ENCODE measurements around the gene DMTF1. TPM values are rescaled to one million over a fixed set of nuclear protein-coding genes. Genes with fewer than 3 reads are reported as not detected.
"Not testable (repeated sequence)": the region's sequence is repeated elsewhere in the genome, so short reads cannot be mapped to it uniquely, and the experiment has no call there.

The DMTF1 gene
- total and polyA plus RNA-seq, 10 of the 15 experiments (the other 5 are each of a cell fraction or from before 2014, with no cell fraction given), result 24.3 to 191 (median 72.0) TPM

DNA sequence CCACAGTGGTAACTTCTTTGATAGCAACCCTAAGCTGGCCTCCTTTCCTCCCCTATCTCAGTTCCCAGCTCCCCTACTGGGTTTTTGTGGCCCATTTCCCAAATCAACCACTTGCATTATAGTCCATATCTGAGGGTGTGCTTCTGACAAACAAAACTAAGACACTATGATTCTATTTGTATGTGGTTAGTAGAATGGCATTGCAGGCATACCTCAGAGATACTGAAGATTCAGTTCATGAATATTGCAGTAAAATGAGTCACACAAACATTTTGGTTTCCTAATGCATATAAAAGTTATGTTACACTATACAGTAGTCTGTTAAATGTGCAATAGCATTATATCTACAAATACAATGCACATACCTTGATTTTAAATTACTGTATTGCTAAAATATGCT, 82.7 kb downstream of the DMTF1 start (continued):
- TF ChIP-seq, protein P1, sequence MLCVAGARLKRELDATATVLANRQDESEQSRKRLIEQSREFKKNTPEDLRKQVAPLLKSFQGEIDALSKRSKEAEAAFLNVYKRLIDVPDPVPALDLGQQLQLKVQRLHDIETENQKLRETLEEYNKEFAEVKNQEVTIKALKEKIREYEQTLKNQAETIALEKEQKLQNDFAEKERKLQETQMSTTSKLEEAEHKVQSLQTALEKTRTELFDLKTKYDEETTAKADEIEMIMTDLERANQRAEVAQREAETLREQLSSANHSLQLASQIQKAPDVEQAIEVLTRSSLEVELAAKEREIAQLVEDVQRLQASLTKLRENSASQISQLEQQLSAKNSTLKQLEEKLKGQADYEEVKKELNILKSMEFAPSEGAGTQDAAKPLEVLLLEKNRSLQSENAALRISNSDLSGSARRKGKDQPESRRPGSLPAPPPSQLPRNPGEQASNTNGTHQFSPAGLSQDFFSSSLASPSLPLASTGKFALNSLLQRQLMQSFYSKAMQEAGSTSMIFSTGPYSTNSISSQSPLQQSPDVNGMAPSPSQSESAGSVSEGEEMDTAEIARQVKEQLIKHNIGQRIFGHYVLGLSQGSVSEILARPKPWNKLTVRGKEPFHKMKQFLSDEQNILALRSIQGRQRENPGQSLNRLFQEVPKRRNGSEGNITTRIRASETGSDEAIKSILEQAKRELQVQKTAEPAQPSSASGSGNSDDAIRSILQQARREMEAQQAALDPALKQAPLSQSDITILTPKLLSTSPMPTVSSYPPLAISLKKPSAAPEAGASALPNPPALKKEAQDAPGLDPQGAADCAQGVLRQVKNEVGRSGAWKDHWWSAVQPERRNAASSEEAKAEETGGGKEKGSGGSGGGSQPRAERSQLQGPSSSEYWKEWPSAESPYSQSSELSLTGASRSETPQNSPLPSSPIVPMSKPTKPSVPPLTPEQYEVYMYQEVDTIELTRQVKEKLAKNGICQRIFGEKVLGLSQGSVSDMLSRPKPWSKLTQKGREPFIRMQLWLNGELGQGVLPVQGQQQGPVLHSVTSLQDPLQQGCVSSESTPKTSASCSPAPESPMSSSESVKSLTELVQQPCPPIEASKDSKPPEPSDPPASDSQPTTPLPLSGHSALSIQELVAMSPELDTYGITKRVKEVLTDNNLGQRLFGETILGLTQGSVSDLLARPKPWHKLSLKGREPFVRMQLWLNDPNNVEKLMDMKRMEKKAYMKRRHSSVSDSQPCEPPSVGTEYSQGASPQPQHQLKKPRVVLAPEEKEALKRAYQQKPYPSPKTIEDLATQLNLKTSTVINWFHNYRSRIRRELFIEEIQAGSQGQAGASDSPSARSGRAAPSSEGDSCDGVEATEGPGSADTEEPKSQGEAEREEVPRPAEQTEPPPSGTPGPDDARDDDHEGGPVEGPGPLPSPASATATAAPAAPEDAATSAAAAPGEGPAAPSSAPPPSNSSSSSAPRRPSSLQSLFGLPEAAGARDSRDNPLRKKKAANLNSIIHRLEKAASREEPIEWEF (IDR thresholded peaks at IDR 0.05; ENCODE audit: insufficient replicate concordance, low read depth, low read length), result no peak
- TF ChIP-seq FOS (IDR thresholded peaks at IDR 0.05; ENCODE audit: borderline replicate concordance, extremely low read depth, insufficient read length) (no peak), CREM (IDR thresholded peaks at IDR 0.05; ENCODE audit: low read depth) (no peak), NBN (IDR thresholded peaks at IDR 0.05) (no peak), RBBP5 (conservative IDR thresholded peaks at IDR 0.05) (no peak), SUZ12 (IDR thresholded peaks at IDR 0.05; ENCODE audit: unreplicated experiment) (no peak)
- TF ChIP-seq, protein P2, sequence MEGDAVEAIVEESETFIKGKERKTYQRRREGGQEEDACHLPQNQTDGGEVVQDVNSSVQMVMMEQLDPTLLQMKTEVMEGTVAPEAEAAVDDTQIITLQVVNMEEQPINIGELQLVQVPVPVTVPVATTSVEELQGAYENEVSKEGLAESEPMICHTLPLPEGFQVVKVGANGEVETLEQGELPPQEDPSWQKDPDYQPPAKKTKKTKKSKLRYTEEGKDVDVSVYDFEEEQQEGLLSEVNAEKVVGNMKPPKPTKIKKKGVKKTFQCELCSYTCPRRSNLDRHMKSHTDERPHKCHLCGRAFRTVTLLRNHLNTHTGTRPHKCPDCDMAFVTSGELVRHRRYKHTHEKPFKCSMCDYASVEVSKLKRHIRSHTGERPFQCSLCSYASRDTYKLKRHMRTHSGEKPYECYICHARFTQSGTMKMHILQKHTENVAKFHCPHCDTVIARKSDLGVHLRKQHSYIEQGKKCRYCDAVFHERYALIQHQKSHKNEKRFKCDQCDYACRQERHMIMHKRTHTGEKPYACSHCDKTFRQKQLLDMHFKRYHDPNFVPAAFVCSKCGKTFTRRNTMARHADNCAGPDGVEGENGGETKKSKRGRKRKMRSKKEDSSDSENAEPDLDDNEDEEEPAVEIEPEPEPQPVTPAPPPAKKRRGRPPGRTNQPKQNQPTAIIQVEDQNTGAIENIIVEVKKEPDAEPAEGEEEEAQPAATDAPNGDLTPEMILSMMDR (IDR thresholded peaks at IDR 0.05 in 2 of 3, conservative IDR thresholded peaks at IDR 0.05 in 1 of 3; ENCODE audit: control insufficient read depth in 2 of 3, extremely low read depth in 1 of 3, insufficient read depth in 1 of 3, low read depth in 3 of 3, low read length in 3 of 3), result no peak
- TF ChIP-seq, protein P3, sequence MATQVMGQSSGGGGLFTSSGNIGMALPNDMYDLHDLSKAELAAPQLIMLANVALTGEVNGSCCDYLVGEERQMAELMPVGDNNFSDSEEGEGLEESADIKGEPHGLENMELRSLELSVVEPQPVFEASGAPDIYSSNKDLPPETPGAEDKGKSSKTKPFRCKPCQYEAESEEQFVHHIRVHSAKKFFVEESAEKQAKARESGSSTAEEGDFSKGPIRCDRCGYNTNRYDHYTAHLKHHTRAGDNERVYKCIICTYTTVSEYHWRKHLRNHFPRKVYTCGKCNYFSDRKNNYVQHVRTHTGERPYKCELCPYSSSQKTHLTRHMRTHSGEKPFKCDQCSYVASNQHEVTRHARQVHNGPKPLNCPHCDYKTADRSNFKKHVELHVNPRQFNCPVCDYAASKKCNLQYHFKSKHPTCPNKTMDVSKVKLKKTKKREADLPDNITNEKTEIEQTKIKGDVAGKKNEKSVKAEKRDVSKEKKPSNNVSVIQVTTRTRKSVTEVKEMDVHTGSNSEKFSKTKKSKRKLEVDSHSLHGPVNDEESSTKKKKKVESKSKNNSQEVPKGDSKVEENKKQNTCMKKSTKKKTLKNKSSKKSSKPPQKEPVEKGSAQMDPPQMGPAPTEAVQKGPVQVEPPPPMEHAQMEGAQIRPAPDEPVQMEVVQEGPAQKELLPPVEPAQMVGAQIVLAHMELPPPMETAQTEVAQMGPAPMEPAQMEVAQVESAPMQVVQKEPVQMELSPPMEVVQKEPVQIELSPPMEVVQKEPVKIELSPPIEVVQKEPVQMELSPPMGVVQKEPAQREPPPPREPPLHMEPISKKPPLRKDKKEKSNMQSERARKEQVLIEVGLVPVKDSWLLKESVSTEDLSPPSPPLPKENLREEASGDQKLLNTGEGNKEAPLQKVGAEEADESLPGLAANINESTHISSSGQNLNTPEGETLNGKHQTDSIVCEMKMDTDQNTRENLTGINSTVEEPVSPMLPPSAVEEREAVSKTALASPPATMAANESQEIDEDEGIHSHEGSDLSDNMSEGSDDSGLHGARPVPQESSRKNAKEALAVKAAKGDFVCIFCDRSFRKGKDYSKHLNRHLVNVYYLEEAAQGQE (IDR thresholded peaks at IDR 0.05; ENCODE audit: low read depth, low read length), result no peak

DNA sequence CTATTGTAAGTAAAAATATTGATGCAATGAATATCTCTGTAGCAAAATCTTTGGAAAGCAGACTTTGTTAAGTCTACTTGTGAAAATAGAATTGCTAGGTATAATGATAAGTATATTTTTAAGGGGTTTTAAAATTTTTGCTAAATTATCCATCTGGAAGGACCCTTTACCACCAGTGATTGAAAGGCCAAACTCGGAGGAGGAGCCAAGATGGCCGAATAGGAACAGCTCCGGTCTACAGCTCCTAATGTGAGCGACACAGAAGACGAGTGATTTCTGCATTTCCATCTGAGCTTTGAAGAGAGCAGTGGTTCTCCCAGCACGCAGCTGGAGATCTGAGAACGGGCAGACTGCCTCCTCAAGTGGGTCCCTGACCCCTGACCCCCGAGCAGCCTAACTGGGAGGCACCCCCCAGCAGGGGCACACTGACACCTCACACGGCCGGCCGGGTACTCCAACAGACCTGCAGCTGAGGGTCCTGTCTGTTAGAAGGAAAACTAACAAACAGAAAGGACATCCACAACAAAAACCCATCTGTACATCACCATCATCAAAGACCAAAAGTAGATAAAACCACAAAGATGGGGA, 86.3 kb downstream of the DMTF1 start:
- FAIRE-seq; H4K20me1 ChIP-seq (ENCODE audit: control insufficient read depth, insufficient read depth); CTCF ChIA-PET; H3K79me2 ChIP-seq (ENCODE audit: control insufficient read depth, insufficient read depth, low read length); H3K27me3 ChIP-seq (replicated peaks in 1 of 2; ENCODE audit: control insufficient read depth in 2 of 2, insufficient read depth in 2 of 2, low read length in 1 of 2); H3K4me2 ChIP-seq (ENCODE audit: control insufficient read depth, insufficient read depth); RAD21 ChIA-PET (ENCODE audit: unreplicated experiment); DNase-seq (ENCODE audit: low read depth, low spot score); H2AFZ ChIP-seq (ENCODE audit: control insufficient read depth, low read depth, low read length); BruUV-seq (replicated peaks); POLR2A ChIA-PET; ATAC-seq; H3K27ac ChIP-seq (ENCODE audit: control insufficient read depth, insufficient read depth); H3K4me3 ChIP-seq; intact Hi-C loops (cut with micrococcal nuclease; ENCODE audit: unreplicated experiment); H3K9ac ChIP-seq (ENCODE audit: control insufficient read depth, insufficient read depth, low read length); H3K4me1 ChIP-seq (ENCODE audit: control insufficient read depth, insufficient read depth, low read length); H3K9me3 ChIP-seq (replicated peaks; ENCODE audit: control insufficient read depth, insufficient read depth, low read length); H3K36me3 ChIP-seq (ENCODE audit: control insufficient read depth in 2 of 2, insufficient read depth in 2 of 2, low read length in 1 of 2): not testable (repeated sequence)
- in situ Hi-C loops (cut with MboI), result loop anchor here (5.0 kb wide), 1 partner anchor 306 kb away; no protein-coding TSS in a partner anchor
- 60% methylated on average over 10 of the region's 11 CpGs for WGBS (ENCODE audit: insufficient coverage, insufficient replicate concordance, low lambda C conversion rate, missing lambda C conversion rate)
- SMC1A ChIA-PET (ENCODE audit: uncharacterized antibody, unreplicated experiment), result interaction anchor here (1.5 kb wide), 1 partner anchor 17 kb away, joined by 3 read pairs; no protein-coding TSS in a partner anchor

All from GM12878 (cell line).